Measurements from ENCODE around the gene ZNF536.

ZNF536 gene

GRCh38 chr19:30543243-30543945 lies 171.2 kb downstream of the ZNF536 start:
- DNase-seq (ENCODE audit: extremely low spot score, insufficient read length, low read depth), result no peak
- no peak for FAIRE-seq

- FAIRE-seq (no peak), DNase-seq (ENCODE audit: extremely low spot score, insufficient read length, low read depth) (no peak)
These were observed 173.6 kb downstream of the ZNF536 start for GRCh38 chr19:30545752-30546151.

GRCh38 chr19:30546332-30546731 lies 174.1 kb downstream of the ZNF536 start:
- DNase-seq (ENCODE audit: extremely low spot score, insufficient read length, low read depth) (no peak), FAIRE-seq (no peak)

DNA sequence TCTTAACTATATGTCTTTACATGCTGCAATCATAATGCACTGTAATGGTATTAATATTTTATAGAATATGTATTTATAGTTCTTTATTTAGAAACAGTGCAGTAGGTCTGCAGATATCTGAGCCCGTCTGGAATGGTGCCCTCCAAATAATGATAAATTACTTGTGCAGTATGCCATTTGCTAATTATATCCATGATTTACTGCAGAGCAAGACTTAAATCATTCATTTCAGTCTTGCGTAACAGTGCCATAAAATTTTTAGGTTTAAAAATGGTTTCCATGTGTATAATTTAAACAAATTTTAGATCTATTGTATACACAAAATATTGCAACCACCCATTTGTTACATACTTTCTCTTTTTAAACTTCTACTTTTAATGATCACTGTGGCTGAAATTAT lies 175.1 kb downstream of the ZNF536 start:
- DNase-seq (ENCODE audit: extremely low spot score, insufficient read length, low read depth) (no peak), FAIRE-seq (no peak)

DNA sequence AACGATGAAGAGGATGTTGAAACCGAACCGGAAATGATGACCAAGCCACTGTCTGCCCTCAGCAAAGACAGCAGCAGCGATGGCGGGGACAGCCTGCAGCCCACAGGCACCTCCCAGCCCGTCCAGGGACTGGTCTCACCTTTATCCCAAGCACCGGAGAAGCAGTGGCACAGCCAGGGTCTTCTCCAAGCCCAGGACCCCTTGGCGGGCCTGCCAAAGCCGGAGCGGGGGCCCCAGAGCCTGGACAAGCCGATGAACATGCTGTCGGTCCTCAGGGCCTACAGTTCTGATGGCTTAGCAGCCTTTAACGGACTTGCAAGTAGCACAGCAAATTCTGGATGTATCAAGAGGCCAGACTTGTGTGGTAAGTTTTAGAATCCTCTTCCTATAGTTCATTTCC lies 177.0 kb downstream of the ZNF536 start:
- no peak for DNase-seq (ENCODE audit: extremely low spot score, insufficient read length, low read depth)
- FAIRE-seq, result no peak

GRCh38 chr19:30551271-30551670 lies 179.1 kb downstream of the ZNF536 start:
- no peak for DNase-seq (ENCODE audit: extremely low spot score, insufficient read length, low read depth)

DNA sequence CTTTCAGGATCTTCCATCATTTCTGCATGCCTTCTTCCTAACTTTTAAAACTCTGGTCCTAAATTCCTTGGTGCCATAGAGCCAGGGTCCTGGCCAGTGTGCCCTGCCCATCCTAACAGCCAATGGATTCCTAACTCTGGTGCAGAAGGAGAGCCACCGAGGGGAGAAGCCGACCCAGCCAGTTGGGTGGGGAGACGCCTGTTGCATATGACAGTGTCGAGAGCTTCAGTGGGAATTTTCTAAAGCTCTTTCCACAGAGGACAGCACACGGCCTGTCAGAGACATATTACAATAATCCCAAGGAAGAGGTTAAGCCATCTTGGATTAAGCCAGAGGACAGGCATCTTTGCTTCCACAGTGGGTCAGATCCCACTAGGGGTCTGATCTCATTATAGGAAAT lies 180.4 kb downstream of the ZNF536 start:
- no peak for FAIRE-seq
- no peak for DNase-seq (ENCODE audit: extremely low spot score, insufficient read length, low read depth)

More at GRCh38 chr19:30551271-30551670, 179.1 kb downstream of the ZNF536 start:
- FAIRE-seq, result no peak

- no peak for DNase-seq (ENCODE audit: extremely low spot score, insufficient read length, low read depth)
- FAIRE-seq, result no peak
These were observed 183.0 kb downstream of the ZNF536 start for GRCh38 chr19:30555075-30555790.

DNA sequence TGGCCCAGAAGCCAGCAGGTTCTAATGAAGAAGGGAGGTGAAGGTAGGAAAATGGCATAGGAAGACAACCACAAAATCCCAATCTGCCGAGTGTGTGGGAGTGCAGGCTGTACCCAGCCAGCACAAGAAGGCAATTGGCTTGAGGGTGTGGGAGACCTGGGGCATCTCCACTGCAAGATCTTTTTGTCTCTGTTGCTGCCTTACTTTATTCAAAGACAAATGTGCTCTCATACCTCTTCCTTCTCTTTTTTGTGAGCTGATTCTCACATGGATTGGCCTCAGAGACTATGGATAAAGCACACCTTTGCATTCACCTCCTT lies 183.6 kb downstream of the ZNF536 start:
- FAIRE-seq (no peak), DNase-seq (ENCODE audit: extremely low spot score, insufficient read length, low read depth) (no peak)

DNA sequence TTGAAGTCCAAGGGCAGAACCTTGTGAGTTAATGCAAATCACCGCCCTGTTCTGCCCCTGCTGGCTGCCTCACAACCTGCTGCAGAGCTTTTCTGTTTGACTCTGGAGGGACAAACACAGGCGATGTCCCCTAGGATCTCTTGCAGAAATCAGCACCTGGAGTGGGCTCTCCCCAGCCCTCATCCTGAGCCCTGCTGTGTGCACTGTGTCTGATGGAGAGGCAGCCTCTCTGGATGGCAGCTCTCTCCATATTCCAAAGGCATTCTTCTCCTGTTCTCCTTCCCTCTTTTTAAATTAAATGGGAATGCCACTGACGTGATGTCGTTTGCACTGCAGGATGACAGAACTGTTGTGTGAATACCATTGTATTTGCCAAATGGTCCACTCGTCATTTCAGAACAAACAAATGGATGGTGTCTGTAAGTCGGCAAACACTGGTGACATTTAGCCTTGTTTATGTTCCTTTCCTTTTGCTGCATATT lies 184.1 kb downstream of the ZNF536 start:
- DNase-seq (ENCODE audit: extremely low spot score, insufficient read length, low read depth), result no peak

GRCh38 chr19:30557212-30557611 lies 185.0 kb downstream of the ZNF536 start:
- FAIRE-seq (no peak), DNase-seq (ENCODE audit: extremely low spot score, insufficient read length, low read depth) (no peak)

More for the DNA sequence above, 184.1 kb downstream of the ZNF536 start:
- FAIRE-seq, result no peak

- FAIRE-seq, result no peak
- no peak for DNase-seq (ENCODE audit: extremely low spot score, insufficient read length, low read depth)
These were observed 185.9 kb downstream of the ZNF536 start for GRCh38 chr19:30557927-30558557.

GRCh38 chr19:30558793-30559192 lies 186.6 kb downstream of the ZNF536 start:
- no peak for FAIRE-seq
- DNase-seq (ENCODE audit: extremely low spot score, insufficient read length, low read depth), result no peak

DNA sequence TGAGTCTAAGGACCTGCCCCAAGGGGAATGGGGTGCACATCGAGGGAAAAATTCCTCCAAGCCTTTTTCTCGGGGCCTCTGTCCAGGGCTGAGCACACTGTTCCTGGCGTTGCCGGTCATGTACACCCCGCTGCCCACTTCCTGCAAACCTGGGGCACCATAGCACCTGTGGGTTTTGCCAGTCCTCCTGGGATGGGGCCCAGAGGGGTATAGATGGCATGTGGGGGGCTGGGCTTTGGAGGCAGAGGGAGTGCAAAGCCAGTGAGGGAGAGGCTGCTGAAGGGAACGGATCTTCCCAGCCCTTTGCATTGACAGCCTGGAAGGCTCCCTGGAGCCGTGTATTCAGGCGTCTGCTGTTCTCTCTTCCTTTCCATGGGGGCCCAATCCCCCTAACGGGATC lies 187.3 kb downstream of the ZNF536 start:
- no peak for FAIRE-seq

DNA sequence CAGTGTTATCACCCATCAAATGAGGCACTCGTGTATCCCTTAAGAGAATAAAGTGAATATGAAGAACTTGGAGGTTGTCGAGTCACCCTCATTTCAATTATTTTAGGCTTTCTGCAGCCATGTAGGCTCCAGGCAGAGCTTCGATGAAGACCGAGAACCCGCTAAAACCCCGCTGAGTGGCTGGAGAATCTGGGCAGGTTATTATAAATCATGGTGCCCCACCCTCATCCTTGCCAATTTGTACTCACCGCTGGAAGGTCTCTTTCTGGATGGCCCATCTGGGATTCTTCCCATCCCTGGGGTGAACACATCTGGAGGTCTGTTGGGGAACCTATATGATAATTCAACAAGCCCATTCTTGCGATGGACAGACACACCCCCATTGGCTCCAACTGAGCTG lies 190.8 kb downstream of the ZNF536 start:
- no peak for FAIRE-seq
- DNase-seq (ENCODE audit: extremely low spot score, insufficient read length, low read depth), result no peak

More for the DNA sequence above, 187.3 kb downstream of the ZNF536 start:
- DNase-seq (ENCODE audit: extremely low spot score, insufficient read length, low read depth), result no peak

GRCh38 chr19:30563691-30564090 lies 191.5 kb downstream of the ZNF536 start:
- FAIRE-seq (no peak), DNase-seq (ENCODE audit: extremely low spot score, insufficient read length, low read depth) (no peak)

DNA sequence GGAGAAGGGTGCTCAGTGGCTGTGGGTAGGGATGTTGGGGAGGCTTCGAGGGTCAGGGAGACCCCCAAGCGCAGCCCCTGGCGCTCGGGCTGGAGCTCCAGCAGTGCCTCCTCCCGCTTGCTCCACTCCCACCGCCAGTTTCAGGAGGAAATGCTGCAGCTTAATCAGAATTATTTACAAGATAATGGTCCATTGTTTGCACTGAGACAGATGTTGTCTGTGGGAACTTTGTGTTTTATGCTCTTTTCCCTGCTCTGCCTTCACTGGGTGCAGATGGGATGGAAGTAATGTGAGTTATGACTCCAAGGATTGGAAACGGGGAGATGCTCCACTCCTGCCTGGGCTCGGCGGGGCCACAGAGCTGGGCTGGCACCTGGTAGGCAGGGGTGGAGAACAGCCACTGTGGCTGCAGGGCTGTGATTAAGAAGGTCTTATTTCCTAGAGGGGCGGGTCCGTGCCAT lies 192.4 kb downstream of the ZNF536 start:
- DNase-seq (ENCODE audit: extremely low spot score, insufficient read length, low read depth), result no peak
- no peak for FAIRE-seq

GRCh38 chr19:30565636-30566035 lies 193.5 kb downstream of the ZNF536 start:
- DNase-seq (ENCODE audit: extremely low spot score, insufficient read length, low read depth), result no peak
- FAIRE-seq, result no peak

DNA sequence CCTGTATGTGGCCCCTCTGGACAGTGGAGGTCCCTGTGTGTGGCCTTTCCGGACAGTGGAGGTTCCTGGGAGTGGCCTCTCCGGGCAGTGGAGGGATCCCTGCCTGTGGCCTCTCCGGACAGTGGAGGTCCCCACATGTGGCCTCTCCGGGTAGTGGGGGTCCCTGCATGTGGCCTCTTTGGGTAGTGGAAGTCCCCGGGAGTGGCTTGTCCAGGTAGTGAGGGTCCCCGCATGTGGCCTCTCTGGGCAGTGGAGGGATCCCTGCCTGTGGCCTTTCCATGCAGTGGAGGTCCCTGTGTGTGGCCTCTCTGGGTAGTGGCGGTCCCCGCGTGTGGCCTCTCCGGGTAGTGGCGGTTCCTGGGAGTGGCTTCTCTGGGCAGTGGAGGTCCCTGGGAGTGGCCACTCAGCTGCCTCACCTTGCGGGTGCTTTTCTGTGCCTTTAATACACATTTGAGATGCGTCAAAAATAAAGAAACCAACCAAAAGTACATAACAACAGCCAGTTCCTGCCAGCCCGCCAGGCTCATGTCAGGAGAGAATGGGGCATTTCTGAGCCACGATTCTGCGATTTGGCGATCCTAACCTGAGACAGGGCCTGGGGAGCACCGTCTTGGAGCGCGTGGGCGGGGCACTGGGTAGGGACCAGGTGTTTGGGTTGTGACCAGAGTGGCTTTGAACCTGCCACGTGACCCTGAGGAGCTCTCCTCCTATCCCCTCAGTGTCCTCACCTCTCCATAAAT lies 194.7 kb downstream of the ZNF536 start:
- DNase-seq (ENCODE audit: extremely low spot score, insufficient read length, low read depth) (no peak), FAIRE-seq (no peak)

GRCh38 chr19:30567536-30568232 lies 195.5 kb downstream of the ZNF536 start:
- FAIRE-seq, result no peak
- no peak for DNase-seq (ENCODE audit: extremely low spot score, insufficient read length, low read depth)

All from GM18507 (cell line).